ENCODE measurements around the gene LDHD.

The LDHD gene

DNA sequence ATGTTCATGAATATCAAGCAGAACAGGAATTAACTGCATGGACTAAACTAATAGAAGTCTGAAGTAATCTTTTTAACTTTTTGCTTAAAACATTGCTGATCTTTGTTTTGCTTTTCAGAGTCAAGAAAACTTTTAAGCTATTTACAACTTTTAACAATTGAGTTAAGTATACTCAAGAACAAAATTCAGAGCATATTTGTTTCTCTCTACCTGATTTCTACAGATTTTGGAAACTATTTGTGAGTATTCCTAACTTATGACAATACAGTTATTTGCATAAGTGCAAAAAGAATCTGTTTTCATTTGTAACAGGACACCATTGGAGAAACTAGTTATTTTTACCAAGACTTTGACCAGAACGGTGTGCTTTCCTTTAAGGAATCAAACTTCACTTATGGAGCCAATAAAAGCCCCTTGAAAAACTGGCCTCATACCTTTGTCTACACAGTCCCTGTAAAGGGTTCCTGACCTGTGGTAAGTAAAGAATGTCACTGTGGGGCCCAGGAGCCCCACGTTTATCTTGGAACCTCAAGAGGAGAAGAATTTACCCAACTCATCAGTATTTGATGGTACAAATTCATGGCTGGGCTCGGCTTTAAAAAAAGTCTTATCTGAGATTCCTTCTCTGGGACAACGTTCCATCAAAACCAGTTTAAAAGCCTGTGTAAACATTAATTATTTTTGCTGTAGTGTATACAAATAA lies 11.3 kb upstream of the LDHD start:
- no peak for DNase-seq (ENCODE audit: low read depth)
- H3K4me3 ChIP-seq (replicated peaks; ENCODE audit: low read depth, low read length) = no peak overlapping the region
- TF ChIP-seq, protein P1, sequence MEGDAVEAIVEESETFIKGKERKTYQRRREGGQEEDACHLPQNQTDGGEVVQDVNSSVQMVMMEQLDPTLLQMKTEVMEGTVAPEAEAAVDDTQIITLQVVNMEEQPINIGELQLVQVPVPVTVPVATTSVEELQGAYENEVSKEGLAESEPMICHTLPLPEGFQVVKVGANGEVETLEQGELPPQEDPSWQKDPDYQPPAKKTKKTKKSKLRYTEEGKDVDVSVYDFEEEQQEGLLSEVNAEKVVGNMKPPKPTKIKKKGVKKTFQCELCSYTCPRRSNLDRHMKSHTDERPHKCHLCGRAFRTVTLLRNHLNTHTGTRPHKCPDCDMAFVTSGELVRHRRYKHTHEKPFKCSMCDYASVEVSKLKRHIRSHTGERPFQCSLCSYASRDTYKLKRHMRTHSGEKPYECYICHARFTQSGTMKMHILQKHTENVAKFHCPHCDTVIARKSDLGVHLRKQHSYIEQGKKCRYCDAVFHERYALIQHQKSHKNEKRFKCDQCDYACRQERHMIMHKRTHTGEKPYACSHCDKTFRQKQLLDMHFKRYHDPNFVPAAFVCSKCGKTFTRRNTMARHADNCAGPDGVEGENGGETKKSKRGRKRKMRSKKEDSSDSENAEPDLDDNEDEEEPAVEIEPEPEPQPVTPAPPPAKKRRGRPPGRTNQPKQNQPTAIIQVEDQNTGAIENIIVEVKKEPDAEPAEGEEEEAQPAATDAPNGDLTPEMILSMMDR (IDR thresholded peaks at IDR 0.05; ENCODE audit: low read length, missing control alignments) = no peak

DNA sequence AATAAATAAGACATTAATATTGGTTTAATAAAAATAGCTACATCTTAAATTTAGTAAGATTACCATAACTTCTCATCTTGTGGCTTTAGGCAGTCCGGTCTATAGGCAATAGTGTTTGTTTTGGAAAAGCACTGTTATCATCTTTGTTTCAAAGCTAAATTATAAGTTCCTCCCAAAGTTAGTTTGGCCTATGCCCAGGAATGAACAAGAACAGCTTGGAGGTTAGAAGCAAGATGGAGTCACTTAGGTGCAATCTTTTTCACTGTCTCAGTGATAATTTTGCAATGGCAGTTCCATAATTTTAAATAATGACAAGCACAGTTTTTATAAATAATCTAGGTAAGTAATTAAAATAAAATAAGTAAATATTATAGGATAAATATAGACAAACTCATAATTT lies 6.0 kb upstream of the LDHD start:
- TF ChIP-seq, protein P1 (IDR thresholded peaks at IDR 0.05; ENCODE audit: low read length, missing control alignments) = no peak
- no peak overlapping the region for H3K4me3 ChIP-seq (replicated peaks; ENCODE audit: low read depth, low read length)
- no peak for DNase-seq (ENCODE audit: low read depth)

DNA sequence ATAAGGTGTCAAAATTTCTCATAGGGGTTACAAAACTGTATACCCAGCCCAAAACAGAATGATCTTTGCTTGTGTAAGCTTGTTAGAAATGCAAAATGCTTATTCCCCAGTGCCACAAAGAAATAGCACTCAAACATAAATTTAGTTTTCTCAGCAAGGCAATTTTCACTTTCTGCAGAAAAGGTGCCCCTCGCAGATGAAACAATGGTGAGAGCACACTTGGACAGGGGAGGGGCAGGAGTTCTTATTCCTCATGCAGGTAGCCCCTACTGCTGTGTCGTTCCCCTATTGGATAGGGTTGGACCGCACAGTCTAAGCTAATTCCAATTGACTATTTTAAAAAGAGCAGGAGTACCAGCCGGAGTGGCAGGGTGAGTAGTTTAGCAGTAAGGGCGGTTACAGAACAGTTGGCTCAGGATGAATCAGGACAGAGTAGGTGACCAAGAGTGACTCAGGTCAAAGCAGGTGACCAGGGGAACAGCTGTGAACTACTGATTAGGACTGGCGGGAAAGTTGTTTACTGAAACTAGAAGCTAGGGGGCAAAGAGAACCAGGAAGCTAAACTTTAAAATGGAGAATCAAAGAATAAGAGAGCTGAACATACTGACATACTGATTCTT lies 5.5 kb upstream of the LDHD start:
- no peak overlapping the region for H3K4me3 ChIP-seq (replicated peaks; ENCODE audit: low read depth, low read length)
- DNase-seq (ENCODE audit: low read depth) = no peak
- TF ChIP-seq, protein P1 (IDR thresholded peaks at IDR 0.05; ENCODE audit: low read length, missing control alignments) = no peak

DNA sequence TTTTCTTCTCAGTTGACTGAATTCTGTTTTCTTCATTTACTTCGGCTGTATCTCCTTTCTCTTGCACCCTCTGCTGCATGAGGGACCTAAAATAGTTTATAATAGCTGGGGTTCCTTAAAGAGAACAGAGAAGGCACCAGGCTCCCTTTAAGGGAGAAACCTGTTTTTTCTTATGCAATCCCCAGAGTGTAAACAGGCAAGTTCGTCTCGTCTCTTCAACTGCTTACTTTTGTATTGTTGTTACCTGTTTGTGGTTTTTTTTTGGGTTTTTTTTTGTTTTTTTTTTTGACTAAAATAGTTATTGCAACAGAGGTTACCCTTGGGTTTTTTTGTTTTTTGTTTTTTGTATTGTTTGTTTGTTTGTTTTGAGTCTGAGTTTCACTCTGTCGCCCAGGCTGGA lies 3.7 kb upstream of the LDHD start:
- DNase-seq (ENCODE audit: low read depth) = no peak
- no peak overlapping the region for H3K4me3 ChIP-seq (replicated peaks; ENCODE audit: low read depth, low read length)
- TF ChIP-seq, protein P1 (IDR thresholded peaks at IDR 0.05; ENCODE audit: low read length, missing control alignments) = no peak

DNA sequence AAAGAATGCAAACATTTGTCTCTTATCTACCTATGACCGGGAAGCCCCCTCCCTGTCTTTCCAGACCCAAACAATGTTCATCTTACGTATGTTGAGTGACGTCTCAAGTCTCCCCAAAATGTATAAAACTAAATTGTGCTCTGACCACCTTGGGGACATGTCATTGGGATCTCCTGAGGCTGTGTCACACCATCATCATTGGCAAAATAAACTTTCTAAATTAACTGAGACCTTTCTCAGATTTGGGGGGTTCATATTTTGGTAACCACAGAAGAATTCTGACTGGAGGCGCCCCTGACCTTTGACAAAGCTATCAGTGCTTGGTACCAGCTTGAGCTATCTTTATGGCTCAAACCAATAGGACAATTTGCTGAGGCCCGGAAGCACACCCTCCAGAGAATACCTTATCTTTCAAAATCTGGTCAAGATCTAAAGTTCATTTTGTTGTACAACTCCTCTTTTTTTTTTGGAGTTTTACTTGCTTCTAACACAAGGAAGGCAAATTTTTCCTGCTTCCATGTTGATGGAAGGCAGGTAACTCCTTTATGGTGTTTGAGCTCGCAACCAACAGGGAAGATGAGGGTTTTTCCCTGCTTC lies 2.5 kb upstream of the LDHD start:
- TF ChIP-seq, protein P1 (IDR thresholded peaks at IDR 0.05; ENCODE audit: low read length, missing control alignments) = no peak
- no peak overlapping the region for H3K4me3 ChIP-seq (replicated peaks; ENCODE audit: low read depth, low read length)
- no peak for DNase-seq (ENCODE audit: low read depth)

DNA sequence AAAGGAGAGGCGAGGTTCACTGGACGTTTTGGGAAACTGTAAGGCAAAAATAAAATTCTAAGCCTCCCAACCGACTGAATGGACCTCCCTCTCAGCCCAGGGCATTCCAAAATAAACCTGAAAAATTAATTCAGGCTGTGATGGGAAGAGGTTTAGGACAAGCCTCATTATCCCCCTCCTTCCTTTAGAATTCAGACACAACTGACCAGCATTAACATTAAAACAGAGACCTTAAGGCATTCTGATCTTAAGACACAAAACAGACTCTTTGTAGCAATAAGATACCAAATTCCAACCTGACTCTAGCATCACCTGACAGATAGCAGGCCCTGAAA lies 298 bp upstream of the LDHD start:
- TF ChIP-seq, protein P1 (IDR thresholded peaks at IDR 0.05; ENCODE audit: low read length, missing control alignments) = no peak
- H3K4me3 ChIP-seq (replicated peaks; ENCODE audit: low read depth, low read length) = no peak overlapping the region
- no peak for DNase-seq (ENCODE audit: low read depth)
